ENCODE data around the gene SLC8A2. TPM values are rescaled to one million over a fixed set of nuclear protein-coding genes. Genes with fewer than 3 reads are reported as not detected.

Gene SLC8A2
- total and polyA plus RNA-seq, 2 donors (not counting 1 experiment from before 2014, with no cell fraction given), result 0.07 TPM; not detected in 1

DNA sequence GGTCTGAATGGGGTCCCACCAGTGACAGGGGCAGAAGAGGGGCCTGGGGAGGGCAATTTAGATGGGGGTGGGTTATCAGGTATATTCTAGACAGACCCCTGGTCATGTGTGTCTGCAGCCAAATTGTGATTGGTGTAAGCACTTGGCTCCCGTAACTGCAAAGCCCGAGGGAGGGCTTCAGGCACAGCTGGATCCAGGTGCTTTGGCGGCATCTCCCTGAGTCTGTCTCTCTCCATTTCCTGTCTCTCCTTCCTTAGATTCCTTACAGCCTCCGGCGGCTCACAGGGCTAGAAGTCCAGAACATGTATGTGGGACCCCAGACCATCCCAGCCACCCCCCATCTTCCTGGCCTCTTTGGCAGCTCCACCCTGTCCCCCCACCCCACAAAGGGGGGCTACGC is 91.1 kb downstream of the SLC8A2 start:
- ChIA-PET POLR2A (no interaction called here), CTCF (interaction anchor here (1.1 kb wide), 1 partner anchor 10 kb away, joined by 3 read pairs; no protein-coding TSS in a partner anchor)
- no peaks in the 10 kb centered on the region for H3K27me3 Mint-ChIP-seq

DNA sequence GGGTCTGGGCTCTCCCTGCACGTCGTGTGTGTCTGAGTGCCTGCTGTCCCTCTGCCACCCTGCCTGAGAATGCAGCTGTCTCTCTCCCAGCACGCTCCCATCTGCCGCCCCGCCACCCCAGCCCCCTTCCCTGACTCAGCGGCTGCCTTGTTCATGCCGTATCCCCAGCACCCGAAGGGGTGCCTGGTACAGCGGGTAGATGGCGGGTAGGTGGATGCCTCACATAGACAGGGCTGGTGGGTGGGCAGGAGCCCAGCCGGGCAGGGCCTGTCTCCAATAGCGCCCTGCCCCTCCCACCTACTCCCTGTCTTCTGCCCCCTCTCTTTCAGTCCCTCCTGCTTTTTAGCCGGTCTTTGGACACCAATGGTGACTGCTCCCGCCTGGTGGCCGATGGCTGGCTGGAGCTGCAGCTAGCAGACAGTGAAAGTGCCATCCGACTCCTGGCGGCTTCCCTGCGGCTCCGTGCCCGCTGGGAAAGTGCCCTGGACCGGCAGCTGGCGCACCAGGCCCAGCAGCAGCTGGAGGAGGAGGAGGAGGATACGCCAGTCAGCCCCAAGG is 92.2 kb downstream of the SLC8A2 start:
- H3K4me1 Mint-ChIP-seq, result peaks cover 17% of the 10 kb centered on the region
- no peak overlapping the region for H2AFZ ChIP-seq (ENCODE audit: insufficient read depth, low read depth, low read length, poor library complexity, severe bottlenecking)
- no peak overlapping the region for H3K27ac ChIP-seq (ENCODE audit: low read length in 2 of 2)
- ATAC-seq (ENCODE audit: low read depth), result no peak
- no peaks in the 10 kb centered on the region for H3K27me3 Mint-ChIP-seq
- peaks cover 0 to 13% (median 0%) of the 10 kb centered on the region in 3 donors for H3K9me3 ChIP-seq (ENCODE audit: control extremely low read depth in 1 of 3, control insufficient read depth in 2 of 3, insufficient read depth in 1 of 3, low read length in 2 of 3)
- no peak overlapping the region for H3K4me2 ChIP-seq (replicated peaks; ENCODE audit: low read depth, low read length, poor library complexity, severe bottlenecking)
- no peak for DNase-seq
- no peaks in the 10 kb centered on the region for H3K27me3 ChIP-seq (replicated peaks in 1 of 4; ENCODE audit: control extremely low read depth in 1 of 4, control insufficient read depth in 3 of 4, insufficient read depth in 4 of 4, low read length in 3 of 4)
- H3K9me3 Mint-ChIP-seq (ENCODE audit: insufficient read depth), result no peaks in the 10 kb centered on the region
- no peaks in the 10 kb centered on the region for H3K79me2 ChIP-seq (ENCODE audit: control insufficient read depth, insufficient read depth, low read length)
- POLR2A ChIA-PET, result no interaction called here
- intact Hi-C loops (cut with micrococcal nuclease), result no loop called here
- H3K4me3 ChIP-seq (ENCODE audit: control extremely low read depth in 1 of 5, extremely low read depth in 1 of 5, insufficient read depth in 1 of 5, low read depth in 2 of 5, low read length in 4 of 5), result no peak overlapping the region
- H3K4me1 ChIP-seq (ENCODE audit: control insufficient read depth in 2 of 2, insufficient read depth in 2 of 2, low read length in 2 of 2), result peaks cover 9 to 15% of the 10 kb centered on the region in 2 donors
- peaks cover 0 to 50% of the 10 kb centered on the region in 2 experiments for H3K36me3 ChIP-seq (replicated peaks in 1 of 2; ENCODE audit: control extremely low read depth in 1 of 2, control insufficient read depth in 1 of 2, extremely low read depth in 1 of 2, insufficient read depth in 2 of 2, low read length in 1 of 2)
- WGBS (ENCODE audit: insufficient coverage), result 96% methylated on average over 19 of the region's 23 CpGs
- no peak overlapping the region for H3K27ac Mint-ChIP-seq
- H3K9ac ChIP-seq (ENCODE audit: low read length), result no peak overlapping the region
- CTCF ChIA-PET, result interaction anchor here (1.1 kb wide), 1 partner anchor 11 kb away, joined by 3 read pairs; no protein-coding TSS in a partner anchor
- TF ChIP-seq, protein P1, sequence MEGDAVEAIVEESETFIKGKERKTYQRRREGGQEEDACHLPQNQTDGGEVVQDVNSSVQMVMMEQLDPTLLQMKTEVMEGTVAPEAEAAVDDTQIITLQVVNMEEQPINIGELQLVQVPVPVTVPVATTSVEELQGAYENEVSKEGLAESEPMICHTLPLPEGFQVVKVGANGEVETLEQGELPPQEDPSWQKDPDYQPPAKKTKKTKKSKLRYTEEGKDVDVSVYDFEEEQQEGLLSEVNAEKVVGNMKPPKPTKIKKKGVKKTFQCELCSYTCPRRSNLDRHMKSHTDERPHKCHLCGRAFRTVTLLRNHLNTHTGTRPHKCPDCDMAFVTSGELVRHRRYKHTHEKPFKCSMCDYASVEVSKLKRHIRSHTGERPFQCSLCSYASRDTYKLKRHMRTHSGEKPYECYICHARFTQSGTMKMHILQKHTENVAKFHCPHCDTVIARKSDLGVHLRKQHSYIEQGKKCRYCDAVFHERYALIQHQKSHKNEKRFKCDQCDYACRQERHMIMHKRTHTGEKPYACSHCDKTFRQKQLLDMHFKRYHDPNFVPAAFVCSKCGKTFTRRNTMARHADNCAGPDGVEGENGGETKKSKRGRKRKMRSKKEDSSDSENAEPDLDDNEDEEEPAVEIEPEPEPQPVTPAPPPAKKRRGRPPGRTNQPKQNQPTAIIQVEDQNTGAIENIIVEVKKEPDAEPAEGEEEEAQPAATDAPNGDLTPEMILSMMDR (IDR thresholded peaks at IDR 0.05), result no peak
- TF ChIP-seq EZH2 (IDR thresholded peaks at IDR 0.05; ENCODE audit: borderline replicate concordance, insufficient read depth, low read depth, low read length, poor library complexity, severe bottlenecking), result no peak
- H4K20me1 ChIP-seq (ENCODE audit: control insufficient read depth, insufficient read depth, low read length, poor library complexity, severe bottlenecking), result no peaks in the 10 kb centered on the region
- no peak overlapping the region for H3K4me3 Mint-ChIP-seq

More for the DNA sequence above, 91.1 kb downstream of the SLC8A2 start:
- Histone ChIP-seq H3K27ac (ENCODE audit: low read length in 2 of 2) (no peak overlapping the region), H3K27me3 (replicated peaks in 1 of 4; ENCODE audit: control extremely low read depth in 1 of 4, control insufficient read depth in 3 of 4, insufficient read depth in 4 of 4, low read length in 3 of 4) (no peaks in the 10 kb centered on the region), H4K20me1 (ENCODE audit: control insufficient read depth, insufficient read depth, low read length, poor library complexity, severe bottlenecking) (no peaks in the 10 kb centered on the region), H2AFZ (ENCODE audit: insufficient read depth, low read depth, low read length, poor library complexity, severe bottlenecking) (no peak overlapping the region), H3K79me2 (ENCODE audit: control insufficient read depth, insufficient read depth, low read length) (no peaks in the 10 kb centered on the region), H3K9ac (ENCODE audit: low read length) (no peak overlapping the region), H3K4me2 (replicated peaks; ENCODE audit: low read depth, low read length, poor library complexity, severe bottlenecking) (no peak overlapping the region), H3K9me3 (ENCODE audit: control extremely low read depth in 1 of 3, control insufficient read depth in 2 of 3, insufficient read depth in 1 of 3, low read length in 2 of 3) (peaks cover 0 to 13% (median 0%) of the 10 kb centered on the region in 3 donors), H3K36me3 (replicated peaks in 1 of 2; ENCODE audit: control extremely low read depth in 1 of 2, control insufficient read depth in 1 of 2, extremely low read depth in 1 of 2, insufficient read depth in 2 of 2, low read length in 1 of 2) (peaks cover 0 to 40% of the 10 kb centered on the region in 2 experiments), H3K4me3 (ENCODE audit: control extremely low read depth in 1 of 5, extremely low read depth in 1 of 5, insufficient read depth in 1 of 5, low read depth in 2 of 5, low read length in 4 of 5) (no peak overlapping the region), H3K4me1 (ENCODE audit: control insufficient read depth in 2 of 2, insufficient read depth in 2 of 2, low read length in 2 of 2) (peaks cover 9 to 15% of the 10 kb centered on the region in 2 donors)
- Mint-ChIP-seq H3K4me3 (no peak overlapping the region), H3K9me3 (ENCODE audit: insufficient read depth) (no peaks in the 10 kb centered on the region), H3K27ac (no peak overlapping the region), H3K4me1 (peaks cover 17% of the 10 kb centered on the region)
- intact Hi-C loops (cut with micrococcal nuclease), result no loop called here
- ATAC-seq (ENCODE audit: low read depth) (no peak), DNase-seq (no peak)
- 98% methylated on average over 5 of the region's 6 CpGs for WGBS (ENCODE audit: insufficient coverage)
- TF ChIP-seq, protein P1 (IDR thresholded peaks at IDR 0.05), result no peak
- no peak for TF ChIP-seq EZH2 (IDR thresholded peaks at IDR 0.05; ENCODE audit: borderline replicate concordance, insufficient read depth, low read depth, low read length, poor library complexity, severe bottlenecking)
